GM19468 (cell line): Measurements from ENCODE around the gene FGF10.
A peak's percentile ranks its signal among the peaks of the same experiment; 100 is the strongest.

ENCODE experiments used
- ATAC-seq: cut with Tn5 transposase; IDR thresholded peaks from one replicate; pipeline ENCODE4 v1.9.1; 2021; ENCODE audit warnings: mild to moderate bottlenecking, moderate library complexity, moderate number of reproducible peaks; ENCODE audit not compliant: unreplicated experiment; ENCODE audit errors: extremely low read depth

Gene FGF10

GRCh38 chr5:44360919-44361318, 28.3 kb downstream of the FGF10 start:
- no peak for ATAC-seq

DNA sequence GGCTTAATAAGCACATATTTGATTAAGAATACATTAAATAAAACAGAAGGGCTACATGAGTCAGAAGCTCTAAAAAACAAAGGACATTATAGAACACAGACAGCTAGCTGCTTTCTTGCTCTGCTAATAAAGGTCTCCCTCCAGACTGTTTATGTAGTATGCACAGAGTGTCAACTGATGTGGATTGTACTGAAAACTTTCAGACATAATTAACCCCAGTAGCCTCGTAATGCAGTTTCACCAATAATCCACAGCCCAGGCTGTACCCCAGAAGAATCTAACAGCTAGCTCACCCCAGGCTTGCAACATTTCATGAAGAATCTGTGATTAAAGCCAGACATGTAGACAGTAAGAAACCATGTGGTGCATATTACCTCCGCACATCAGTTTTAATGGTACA, 30.8 kb downstream of the FGF10 start:
- no peak for ATAC-seq

- no peak for ATAC-seq
These were observed 33.0 kb downstream of the FGF10 start for GRCh38 chr5:44356231-44356630.

DNA sequence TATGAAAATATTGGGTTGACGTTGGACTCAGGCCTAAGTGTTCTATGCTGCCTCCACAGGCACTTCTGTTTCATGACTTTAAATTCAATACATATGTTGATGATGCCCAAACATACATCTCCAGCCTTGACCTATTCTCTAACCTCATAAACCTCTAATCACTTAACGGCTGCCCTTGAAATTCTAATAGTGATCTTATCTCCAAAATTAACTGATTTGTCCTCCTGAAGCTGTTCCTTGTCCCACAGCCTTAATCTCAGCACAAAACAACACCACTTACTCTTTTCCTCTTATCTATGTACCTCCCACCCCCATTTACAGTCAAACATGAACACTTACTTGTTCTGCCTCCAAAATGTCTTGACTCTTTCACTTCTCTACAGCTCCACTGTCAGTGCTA, 43.3 kb downstream of the FGF10 start:
- no peak for ATAC-seq

GRCh38 chr5:44336708-44337107, 52.5 kb downstream of the FGF10 start:
- ATAC-seq, result peak; percentile 46

DNA sequence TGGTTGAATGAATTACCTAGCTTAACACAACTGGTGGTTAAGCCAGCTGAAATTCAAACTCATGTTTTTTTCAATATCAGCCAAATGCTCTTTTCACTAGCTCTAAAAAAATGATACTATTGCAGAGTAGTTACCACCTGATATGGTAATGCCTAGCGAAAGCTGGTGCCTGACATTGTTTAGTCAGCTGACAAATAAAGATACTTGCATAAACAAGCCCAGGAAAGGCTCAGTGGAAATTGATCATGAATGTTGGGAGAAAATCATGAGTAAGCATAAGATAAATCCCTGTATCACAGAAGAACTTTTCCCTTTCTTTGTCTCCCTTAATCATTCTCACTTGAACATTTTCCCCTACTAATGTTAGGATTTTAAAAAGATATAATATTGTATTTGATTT, 54.6 kb downstream of the FGF10 start:
- no peak for ATAC-seq

DNA sequence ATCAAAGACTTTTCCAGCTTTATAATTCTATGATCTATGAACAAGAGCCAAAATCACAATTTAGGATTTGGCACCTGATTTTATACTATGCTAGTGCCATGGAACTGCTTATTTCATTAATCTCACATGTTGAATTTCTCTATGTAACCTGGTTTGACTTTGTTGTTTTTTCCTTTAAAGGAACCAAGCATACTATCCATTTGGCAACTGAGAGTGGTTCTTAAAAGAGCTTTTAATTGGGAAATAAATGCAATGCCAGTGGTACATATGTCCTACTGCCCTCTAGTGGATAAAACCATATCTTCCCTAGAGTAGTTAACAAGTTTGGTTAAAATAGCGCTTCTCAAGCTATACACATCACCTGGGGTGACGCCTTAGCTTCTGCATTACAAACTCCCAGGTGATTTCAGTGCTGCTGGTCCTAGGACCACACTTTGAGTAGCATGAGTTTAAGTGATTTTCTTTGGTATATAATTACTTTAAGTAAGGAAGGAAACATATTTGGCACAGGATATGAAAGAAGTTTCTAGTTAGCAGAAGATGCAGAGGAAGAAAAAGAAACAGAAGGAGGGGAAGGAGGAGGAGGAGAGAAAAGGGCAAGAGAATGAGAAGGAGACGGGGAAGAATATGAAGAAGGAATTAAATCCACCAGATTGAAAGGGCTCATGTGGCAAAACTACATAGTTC, 56.8 kb downstream of the FGF10 start:
- ATAC-seq, result peak; percentile 41

- no peak for ATAC-seq
These were observed 57.7 kb downstream of the FGF10 start for GRCh38 chr5:44331471-44332050.

DNA sequence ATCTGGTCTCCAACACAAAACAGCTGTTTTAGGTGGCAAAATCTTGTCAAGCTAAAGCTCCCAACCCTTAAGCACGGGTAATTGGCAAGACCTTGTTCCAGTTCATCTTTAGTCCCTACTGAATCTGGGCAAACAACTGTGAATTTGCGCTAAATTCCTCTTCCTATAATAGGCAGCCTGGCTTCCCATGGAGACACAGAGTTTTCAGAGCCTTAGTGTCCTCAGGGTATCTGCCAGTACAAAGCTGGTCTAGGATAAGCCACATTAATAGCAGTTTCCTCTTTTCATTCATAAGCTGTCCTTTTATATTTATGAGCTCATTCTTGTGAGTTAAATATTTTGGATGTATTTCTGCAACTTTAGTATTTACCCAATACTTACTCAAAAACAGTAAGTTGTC, 59.5 kb downstream of the FGF10 start:
- ATAC-seq, result no peak

DNA sequence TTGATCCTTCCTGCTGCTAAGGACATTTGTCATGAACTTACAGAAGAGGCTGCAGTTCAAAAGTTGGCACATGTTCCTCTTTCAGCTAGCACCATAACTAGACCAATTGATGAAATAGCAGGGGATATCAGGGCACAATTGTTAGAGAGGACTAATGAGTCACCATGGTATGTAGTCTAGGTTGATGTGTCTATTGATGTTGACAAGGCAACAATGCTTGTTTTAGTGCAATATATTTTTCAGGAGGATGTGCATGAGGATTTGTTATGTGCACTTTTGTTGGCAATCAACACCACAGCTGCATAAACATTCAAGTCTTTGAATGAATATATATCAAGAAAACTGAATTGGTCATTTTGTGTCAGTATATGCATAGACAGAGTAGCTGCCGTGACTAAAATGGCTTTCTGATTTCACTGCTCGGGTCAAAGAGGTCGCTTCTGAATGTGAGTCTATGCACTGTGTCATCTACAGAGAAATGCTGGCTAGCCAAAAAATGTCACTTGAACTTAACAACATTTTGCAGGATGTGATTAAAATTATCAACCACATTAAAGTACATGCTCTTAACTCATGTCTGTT, 68.0 kb downstream of the FGF10 start:
- no peak for ATAC-seq

DNA sequence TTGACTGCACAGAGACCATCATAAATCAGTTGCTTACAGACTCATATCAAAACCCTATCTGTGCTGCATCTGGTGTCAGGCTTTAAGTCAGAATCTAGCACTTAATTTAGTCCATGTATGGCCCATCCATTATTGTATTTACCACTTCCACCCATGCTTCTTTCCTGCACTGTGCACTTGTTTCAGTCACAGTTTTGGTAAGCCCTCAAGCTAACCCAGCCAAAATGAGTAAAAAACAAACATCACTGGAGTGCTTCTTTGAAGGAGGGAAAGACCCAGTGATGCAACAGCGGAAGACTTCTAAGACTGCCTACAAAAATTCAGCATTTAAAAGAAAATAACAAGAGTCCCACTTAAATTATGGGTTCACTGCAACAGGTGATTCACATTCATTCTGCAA, 69.0 kb downstream of the FGF10 start:
- no peak for ATAC-seq

DNA sequence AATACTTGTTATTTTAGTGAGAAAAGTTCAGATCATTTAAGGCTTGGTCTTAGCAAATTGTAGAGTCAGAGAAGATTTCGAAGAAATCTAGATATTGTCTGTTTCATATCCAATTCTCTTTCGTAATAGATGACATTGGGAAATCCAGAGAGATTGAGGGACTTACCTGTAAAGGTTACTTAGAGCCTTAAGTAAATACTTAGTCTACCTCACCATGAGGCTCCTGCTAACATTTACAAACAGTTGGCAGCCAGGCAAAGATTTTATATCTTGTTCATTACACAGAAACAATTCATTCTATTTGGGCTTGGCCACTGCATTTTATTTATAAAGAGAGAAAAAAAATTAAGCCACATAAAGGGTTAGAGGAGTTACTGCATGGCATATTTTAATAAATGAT, 70.3 kb downstream of the FGF10 start:
- no peak for ATAC-seq

DNA sequence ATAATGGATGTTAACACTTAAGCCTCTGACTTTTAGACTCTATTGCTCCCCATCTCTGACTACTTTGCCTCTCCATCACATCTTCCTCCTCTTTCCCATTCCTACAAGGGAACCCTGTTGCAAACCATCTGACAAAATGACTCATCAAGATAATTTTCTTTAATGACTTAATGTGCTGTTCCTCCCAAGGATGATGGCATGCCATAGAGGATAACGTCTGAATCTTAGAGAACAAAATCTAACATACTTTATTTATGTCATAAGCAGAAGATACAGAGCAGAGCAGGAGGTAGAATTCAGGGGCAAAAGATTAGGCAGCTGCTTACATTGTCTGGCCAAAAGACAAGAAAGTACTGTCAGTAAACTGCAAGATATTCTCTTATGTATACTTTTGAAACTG, 76.8 kb downstream of the FGF10 start:
- no peak for ATAC-seq

DNA sequence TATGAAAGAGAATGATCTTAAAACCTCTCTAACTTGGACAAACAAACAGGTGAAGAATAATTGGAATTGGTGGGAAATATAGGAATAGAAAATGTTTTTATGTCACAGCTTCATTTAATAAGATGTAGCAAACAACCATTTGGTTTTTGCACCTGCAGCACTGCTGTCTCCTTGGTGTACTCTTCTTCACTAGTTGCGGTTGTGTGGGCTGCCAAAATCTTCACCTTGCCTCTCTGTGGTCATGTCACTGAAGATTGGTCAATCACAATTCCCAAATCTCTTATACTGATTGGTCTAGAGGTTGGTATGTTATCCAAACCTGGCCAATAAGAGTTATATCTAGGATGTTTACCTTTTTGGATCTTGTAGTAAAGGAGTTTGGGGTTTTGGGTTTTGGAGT, 88.7 kb downstream of the FGF10 start:
- ATAC-seq, result no peak

GRCh38 chr5:44299394-44299793, 89.8 kb downstream of the FGF10 start:
- no peak for ATAC-seq

GRCh38 chr5:44294516-44294915, 94.7 kb downstream of the FGF10 start:
- ATAC-seq, result no peak

- ATAC-seq, result no peak
These were observed 96.5 kb downstream of the FGF10 start for GRCh38 chr5:44292736-44293135.

DNA sequence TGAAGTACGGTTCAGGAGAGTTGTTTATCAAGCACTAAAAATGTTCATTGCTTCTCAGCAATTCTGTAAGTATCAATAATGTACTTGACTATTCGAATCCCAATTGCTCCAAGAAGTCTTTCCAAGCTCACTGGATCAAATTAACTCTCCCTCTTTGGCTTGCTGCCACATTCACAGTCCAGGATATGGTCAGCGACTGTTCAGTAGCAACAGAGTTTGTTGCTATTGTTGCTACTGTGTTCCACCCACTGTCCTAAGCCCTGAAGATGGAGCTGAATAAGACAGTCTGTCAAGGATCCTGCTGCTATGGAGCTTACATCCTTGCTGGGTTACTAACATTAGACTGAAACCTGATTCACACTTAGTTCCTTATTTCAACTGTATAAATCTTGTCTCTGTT, 110.8 kb downstream of the FGF10 start:
- no peak for ATAC-seq

DNA sequence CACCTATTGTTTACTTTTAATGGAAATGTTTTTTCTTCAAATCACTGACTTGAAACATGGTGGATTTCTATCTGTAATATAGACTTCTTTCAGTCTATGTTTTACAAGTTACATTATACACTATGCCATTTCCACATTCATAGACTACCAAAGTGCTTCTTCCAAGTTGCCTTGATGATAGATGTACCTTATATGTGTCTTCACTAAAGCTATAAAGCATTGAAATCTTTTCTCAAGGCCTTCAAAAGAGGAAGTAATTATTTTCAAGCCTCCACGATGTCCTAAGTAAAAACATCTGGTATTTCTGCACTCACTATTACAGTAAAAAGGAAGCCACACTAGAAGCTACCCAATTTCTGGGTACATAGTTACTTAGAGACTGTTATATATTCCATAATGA, 113.3 kb downstream of the FGF10 start:
- no peak for ATAC-seq

DNA sequence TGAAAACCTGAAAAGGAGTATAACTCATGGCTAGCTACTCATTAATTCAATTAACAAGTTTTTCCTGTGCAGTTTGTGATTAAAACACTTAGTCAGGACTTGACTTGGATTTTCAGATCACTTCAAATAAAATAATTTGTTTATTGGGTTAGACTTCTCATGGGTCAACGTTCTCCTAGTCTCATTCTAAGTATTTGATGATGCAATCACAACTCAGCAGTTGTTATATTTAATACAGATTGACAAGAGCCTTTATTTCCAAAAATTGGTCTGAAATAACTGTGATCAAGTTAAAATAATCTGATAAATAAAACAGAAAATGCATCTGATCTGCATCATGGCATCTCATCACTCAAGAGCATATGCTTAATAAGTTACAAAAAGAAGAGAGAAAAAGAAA, 113.9 kb downstream of the FGF10 start:
- no peak for ATAC-seq

DNA sequence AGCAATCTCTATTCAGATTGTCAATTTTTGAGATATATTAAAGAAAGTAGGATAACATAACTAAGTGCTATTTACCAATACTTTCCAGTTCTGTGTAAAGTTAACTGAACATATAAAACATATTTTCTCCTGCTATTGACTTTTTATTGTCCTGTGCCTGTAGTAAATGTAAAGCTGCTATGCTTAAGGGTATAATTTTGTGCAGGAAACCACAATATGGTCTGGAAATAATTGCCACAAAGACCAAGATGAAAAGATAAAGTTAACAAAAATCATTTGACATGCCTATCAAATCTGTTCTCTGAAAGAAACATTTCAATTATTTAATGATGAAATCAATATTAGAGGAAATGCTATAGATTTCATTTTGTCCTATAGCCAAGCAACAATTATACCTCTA, 121.3 kb downstream of the FGF10 start:
- ATAC-seq, result no peak
